Measurements from ENCODE around the gene SAP130.

Gene SAP130

DNA sequence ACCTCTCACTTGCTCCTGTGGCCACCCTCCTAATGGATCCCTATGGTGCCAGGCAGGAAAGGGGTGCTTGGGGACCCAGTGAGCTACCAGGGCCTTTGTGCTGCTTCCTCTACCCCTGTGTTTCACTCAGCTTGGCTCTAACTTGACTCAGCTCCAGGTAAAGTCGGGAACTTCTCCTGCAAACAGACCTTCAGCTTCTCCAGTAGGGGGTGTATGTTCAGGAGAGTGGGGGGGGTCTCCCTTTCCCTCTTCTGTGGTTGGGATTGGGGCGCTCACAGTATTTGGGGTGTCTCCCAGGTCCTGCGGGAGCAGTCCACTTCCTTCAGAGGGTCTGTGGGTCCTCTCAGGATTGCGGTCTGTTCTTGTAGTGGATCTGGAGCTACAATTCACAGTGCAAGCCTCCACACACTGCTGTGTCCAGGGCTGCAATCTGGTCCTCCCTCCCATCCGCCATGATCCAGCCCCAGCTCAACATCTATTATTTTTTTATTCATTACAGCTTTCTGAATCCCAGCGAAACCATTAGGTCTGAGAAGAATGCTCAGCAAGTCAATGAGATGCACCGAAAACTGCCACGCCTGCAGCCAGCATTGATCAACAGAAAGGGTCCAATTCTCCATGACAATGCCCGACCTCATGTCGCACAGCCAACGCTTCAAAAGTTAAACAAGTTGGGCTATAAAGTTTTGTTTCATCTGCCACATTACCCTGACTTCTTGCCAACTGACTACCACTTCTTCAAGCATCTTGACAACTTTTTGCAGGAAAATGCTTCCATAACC, 26.4 kb upstream of the SAP130 start:
- Histone ChIP-seq H3K27ac (no peak overlapping the region), H3K4me1 (ENCODE audit: low read depth, poor library complexity, severe bottlenecking) (no peaks in the 10 kb centered on the region), H3K36me3 (ENCODE audit: insufficient read depth) (no peaks in the 10 kb centered on the region), H3K9ac (no peak overlapping the region), H3K4me3 (IDR thresholded peaks at IDR 0.05; ENCODE audit: insufficient read depth, low read depth, low read length) (no peak overlapping the region), H2AFZ (ENCODE audit: low read depth) (no peak overlapping the region), H3K27me3 (ENCODE audit: insufficient read depth, low read depth) (no peaks in the 10 kb centered on the region), H4K20me1 (ENCODE audit: insufficient read depth) (no peaks in the 10 kb centered on the region), H3K4me2 (no peak overlapping the region), H3K79me2 (ENCODE audit: insufficient read depth, low read depth) (no peaks in the 10 kb centered on the region)
- TF ChIP-seq, protein P1, sequence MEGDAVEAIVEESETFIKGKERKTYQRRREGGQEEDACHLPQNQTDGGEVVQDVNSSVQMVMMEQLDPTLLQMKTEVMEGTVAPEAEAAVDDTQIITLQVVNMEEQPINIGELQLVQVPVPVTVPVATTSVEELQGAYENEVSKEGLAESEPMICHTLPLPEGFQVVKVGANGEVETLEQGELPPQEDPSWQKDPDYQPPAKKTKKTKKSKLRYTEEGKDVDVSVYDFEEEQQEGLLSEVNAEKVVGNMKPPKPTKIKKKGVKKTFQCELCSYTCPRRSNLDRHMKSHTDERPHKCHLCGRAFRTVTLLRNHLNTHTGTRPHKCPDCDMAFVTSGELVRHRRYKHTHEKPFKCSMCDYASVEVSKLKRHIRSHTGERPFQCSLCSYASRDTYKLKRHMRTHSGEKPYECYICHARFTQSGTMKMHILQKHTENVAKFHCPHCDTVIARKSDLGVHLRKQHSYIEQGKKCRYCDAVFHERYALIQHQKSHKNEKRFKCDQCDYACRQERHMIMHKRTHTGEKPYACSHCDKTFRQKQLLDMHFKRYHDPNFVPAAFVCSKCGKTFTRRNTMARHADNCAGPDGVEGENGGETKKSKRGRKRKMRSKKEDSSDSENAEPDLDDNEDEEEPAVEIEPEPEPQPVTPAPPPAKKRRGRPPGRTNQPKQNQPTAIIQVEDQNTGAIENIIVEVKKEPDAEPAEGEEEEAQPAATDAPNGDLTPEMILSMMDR (conservative IDR thresholded peaks at IDR 0.05; ENCODE audit: low read depth, low read length), result no peak

GRCh38 chr2:128053331-128053730, 25.5 kb upstream of the SAP130 start:
- H3K27ac ChIP-seq, result no peak overlapping the region
- no peak overlapping the region for H3K4me3 ChIP-seq (IDR thresholded peaks at IDR 0.05; ENCODE audit: insufficient read depth, low read depth, low read length)
- no peaks in the 10 kb centered on the region for H3K79me2 ChIP-seq (ENCODE audit: insufficient read depth, low read depth)
- H3K4me2 ChIP-seq, result no peak overlapping the region
- no peaks in the 10 kb centered on the region for H3K4me1 ChIP-seq (ENCODE audit: low read depth, poor library complexity, severe bottlenecking)
- no peaks in the 10 kb centered on the region for H3K27me3 ChIP-seq (ENCODE audit: insufficient read depth, low read depth)
- TF ChIP-seq, protein P1 (conservative IDR thresholded peaks at IDR 0.05; ENCODE audit: low read depth, low read length), result no peak
- H2AFZ ChIP-seq (ENCODE audit: low read depth), result no peak overlapping the region
- H3K36me3 ChIP-seq (ENCODE audit: insufficient read depth), result no peaks in the 10 kb centered on the region
- no peaks in the 10 kb centered on the region for H4K20me1 ChIP-seq (ENCODE audit: insufficient read depth)
- no peak overlapping the region for H3K9ac ChIP-seq

- Histone ChIP-seq H2AFZ (ENCODE audit: low read depth) (no peak overlapping the region), H3K4me2 (no peak overlapping the region), H3K27ac (no peak overlapping the region), H3K4me1 (ENCODE audit: low read depth, poor library complexity, severe bottlenecking) (no peaks in the 10 kb centered on the region), H3K4me3 (IDR thresholded peaks at IDR 0.05; ENCODE audit: insufficient read depth, low read depth, low read length) (no peak overlapping the region), H3K9ac (no peak overlapping the region), H3K79me2 (ENCODE audit: insufficient read depth, low read depth) (no peaks in the 10 kb centered on the region), H3K36me3 (ENCODE audit: insufficient read depth) (no peaks in the 10 kb centered on the region), H3K27me3 (ENCODE audit: insufficient read depth, low read depth) (no peaks in the 10 kb centered on the region), H4K20me1 (ENCODE audit: insufficient read depth) (no peaks in the 10 kb centered on the region)
- TF ChIP-seq, protein P1 (conservative IDR thresholded peaks at IDR 0.05; ENCODE audit: low read depth, low read length), result no peak
These were observed 15.2 kb upstream of the SAP130 start for GRCh38 chr2:128043041-128043440.

- Histone ChIP-seq H3K79me2 (ENCODE audit: insufficient read depth, low read depth) (no peaks in the 10 kb centered on the region), H3K36me3 (ENCODE audit: insufficient read depth) (no peaks in the 10 kb centered on the region), H3K9ac (no peak overlapping the region), H3K4me1 (ENCODE audit: low read depth, poor library complexity, severe bottlenecking) (no peaks in the 10 kb centered on the region), H3K27me3 (ENCODE audit: insufficient read depth, low read depth) (no peaks in the 10 kb centered on the region), H3K27ac (no peak overlapping the region), H2AFZ (ENCODE audit: low read depth) (no peak overlapping the region), H3K4me3 (IDR thresholded peaks at IDR 0.05; ENCODE audit: insufficient read depth, low read depth, low read length) (no peak overlapping the region), H3K4me2 (no peak overlapping the region), H4K20me1 (ENCODE audit: insufficient read depth) (no peaks in the 10 kb centered on the region)
- TF ChIP-seq, protein P1 (conservative IDR thresholded peaks at IDR 0.05; ENCODE audit: low read depth, low read length), result no peak
These were observed 13.7 kb upstream of the SAP130 start for GRCh38 chr2:128041561-128041960.

All from KMS-11 (cell line).